Heart left ventricle (tissue), 13 donors: Measurements from ENCODE around the gene NCOR1.

Source experiments
- POLR2A ChIP-seq, 2 donors: fragments of 450-650 bp; IDR thresholded peaks; one replicate each; pipeline ENCODE4 v1.6.1; 2017; ENCODE audit warnings: antibody characterized with exemption in 2 of 2, mild to moderate bottlenecking in 2 of 2, moderate library complexity in 2 of 2
- TF ChIP-seq, protein P1 (sequence below), 12 donors: fragments of 200-600 bp; sonication (generic) in 4 of 12; IDR thresholded peaks; one replicate each; pipeline versions ENCODE4 v1.5.0 to v1.8.0; 2018 to 2022; ENCODE audit warnings: antibody characterized with exemption in 12 of 12, mild to moderate bottlenecking in 5 of 12
- donor health status: ischemic (EF 13 %, LVEDD 7.1; RV severe dilation, severe dysfunction).
- donor health status: DM: no; HTN: yes; CAD: no.
- donor health status: DM: no; HTN: no; CAD: no.
- donor health status: ischemic (EF 25% LVEDD 6.9; RV normal size, moderate dysfunction).
- donor health status: ischemic (EF 25% LVEDD 5.7; RV mildly dilated, moderate dysfunction).
- donor health status: ischemic (EF 35%, LVEDD 5.7; RV mildly dilated, moderate dysfunction).
- donor health status: nonischemic (EF 11% LVEDD 7.7; RV severe dilation, severe dysfunction).
- donor health status: DM: yes; HTN: yes; CAD: no.
- donor health status: PGD.
- donor health status: ischemic (EF 29% LVEDD 5.4; RV normal size, mild dysfunction).
- donor health status: nonischemic (EF 23%, LVEDD 6.1; RV moderate dilation, normal function).

DNA sequence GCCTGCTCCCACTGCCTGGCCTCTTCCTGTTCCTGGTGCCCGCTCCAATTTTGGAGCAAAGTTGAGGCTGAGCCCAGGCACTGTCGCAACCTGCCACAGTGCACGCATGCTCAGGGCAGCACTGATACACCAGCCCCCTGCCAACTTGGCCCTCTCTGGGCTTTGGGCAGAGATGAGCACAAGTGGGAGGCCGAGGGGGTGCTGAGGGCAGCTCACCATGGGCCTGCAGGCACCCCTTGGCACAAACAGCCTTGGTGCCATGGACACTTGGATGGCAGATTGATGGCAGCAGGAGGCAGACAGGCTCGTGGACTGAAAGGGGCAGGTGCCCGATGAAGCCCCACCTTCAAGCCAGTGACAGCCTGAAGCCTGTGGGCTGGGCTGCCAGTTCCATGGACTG lies 44.6 kb upstream of the NCOR1 start:
- TF ChIP-seq, protein P1, sequence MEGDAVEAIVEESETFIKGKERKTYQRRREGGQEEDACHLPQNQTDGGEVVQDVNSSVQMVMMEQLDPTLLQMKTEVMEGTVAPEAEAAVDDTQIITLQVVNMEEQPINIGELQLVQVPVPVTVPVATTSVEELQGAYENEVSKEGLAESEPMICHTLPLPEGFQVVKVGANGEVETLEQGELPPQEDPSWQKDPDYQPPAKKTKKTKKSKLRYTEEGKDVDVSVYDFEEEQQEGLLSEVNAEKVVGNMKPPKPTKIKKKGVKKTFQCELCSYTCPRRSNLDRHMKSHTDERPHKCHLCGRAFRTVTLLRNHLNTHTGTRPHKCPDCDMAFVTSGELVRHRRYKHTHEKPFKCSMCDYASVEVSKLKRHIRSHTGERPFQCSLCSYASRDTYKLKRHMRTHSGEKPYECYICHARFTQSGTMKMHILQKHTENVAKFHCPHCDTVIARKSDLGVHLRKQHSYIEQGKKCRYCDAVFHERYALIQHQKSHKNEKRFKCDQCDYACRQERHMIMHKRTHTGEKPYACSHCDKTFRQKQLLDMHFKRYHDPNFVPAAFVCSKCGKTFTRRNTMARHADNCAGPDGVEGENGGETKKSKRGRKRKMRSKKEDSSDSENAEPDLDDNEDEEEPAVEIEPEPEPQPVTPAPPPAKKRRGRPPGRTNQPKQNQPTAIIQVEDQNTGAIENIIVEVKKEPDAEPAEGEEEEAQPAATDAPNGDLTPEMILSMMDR (IDR thresholded peaks at IDR 0.05): no peak
- TF ChIP-seq POLR2A (IDR thresholded peaks at IDR 0.05): no peak
